ENCODE results near the gene SARS2.

The SARS2 gene

DNA sequence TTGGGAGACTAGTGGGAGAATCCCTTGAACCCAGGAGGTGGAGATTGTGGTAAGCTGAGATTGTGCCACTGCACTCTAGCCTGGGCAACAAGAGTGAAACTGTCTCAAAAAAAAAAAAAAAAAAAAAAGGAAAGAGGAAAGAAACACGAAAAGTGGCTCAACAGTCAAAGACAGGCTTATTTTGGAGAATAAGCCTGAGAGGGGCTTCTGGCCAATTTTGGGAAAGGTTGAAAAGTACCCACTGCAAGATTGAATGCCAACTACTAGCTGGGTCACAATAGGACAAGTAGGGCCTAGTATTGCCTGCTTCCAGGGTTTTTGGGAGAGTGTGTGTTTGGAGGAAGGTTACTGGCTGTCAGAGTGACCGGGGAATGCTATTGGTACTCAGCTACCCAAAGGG, 27.7 kb upstream of the SARS2 start:
- in situ Hi-C loops (cut with MboI; ENCODE audit: low sequenced_read_pairs, unreplicated experiment): no loop called here
- TF ChIP-seq, protein P1, sequence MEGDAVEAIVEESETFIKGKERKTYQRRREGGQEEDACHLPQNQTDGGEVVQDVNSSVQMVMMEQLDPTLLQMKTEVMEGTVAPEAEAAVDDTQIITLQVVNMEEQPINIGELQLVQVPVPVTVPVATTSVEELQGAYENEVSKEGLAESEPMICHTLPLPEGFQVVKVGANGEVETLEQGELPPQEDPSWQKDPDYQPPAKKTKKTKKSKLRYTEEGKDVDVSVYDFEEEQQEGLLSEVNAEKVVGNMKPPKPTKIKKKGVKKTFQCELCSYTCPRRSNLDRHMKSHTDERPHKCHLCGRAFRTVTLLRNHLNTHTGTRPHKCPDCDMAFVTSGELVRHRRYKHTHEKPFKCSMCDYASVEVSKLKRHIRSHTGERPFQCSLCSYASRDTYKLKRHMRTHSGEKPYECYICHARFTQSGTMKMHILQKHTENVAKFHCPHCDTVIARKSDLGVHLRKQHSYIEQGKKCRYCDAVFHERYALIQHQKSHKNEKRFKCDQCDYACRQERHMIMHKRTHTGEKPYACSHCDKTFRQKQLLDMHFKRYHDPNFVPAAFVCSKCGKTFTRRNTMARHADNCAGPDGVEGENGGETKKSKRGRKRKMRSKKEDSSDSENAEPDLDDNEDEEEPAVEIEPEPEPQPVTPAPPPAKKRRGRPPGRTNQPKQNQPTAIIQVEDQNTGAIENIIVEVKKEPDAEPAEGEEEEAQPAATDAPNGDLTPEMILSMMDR (IDR thresholded peaks at IDR 0.05; ENCODE audit: borderline replicate concordance, control extremely low read depth, extremely low read depth, insufficient read depth, missing control alignments): no peak
- no peak for DNase-seq (ENCODE audit: low spot score)

DNA sequence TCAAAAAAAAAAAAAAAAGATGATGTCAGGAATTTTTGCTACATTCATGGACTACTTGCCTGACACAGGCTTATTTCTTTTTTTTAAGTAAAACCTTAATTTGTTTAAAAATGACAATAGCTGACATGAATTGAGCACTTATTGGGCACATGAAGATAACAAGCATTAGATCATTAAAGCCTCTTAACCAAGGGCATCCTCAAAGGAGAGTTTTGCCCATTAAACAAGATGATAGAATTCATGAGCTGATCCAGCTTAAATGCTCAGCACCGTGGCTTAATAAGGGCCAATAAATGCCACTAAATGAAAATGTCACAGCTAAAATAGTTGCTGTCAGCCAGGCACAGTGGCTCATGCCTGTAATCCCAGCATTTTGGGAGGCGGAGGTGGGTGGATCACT, 25.7 kb upstream of the SARS2 start:
- TF ChIP-seq, protein P1 (IDR thresholded peaks at IDR 0.05; ENCODE audit: borderline replicate concordance, control extremely low read depth, extremely low read depth, insufficient read depth, missing control alignments): no peak
- DNase-seq (ENCODE audit: low spot score): no peak
- in situ Hi-C loops (cut with MboI; ENCODE audit: low sequenced_read_pairs, unreplicated experiment): no loop called here

DNA sequence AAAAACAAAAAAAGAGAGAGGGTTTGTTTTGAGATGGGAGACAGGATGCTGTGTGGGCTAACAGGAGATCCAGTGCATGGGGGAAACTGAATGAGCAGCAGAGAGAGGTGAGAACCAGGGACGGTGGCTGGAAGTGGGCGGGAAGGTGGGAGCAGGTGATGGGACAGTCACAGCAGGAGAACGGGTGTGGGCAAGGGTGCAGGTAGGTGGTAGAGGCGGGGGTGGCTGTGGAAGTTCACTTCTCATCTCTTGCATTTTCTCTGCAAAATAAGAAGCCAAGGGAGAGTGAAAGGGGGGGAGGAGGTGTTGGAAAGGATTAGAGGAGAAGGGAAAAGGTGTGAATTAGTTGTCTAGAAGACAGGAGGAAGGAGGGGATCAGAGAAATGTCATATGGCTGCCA, 23.1 kb upstream of the SARS2 start:
- TF ChIP-seq, protein P1 (IDR thresholded peaks at IDR 0.05; ENCODE audit: borderline replicate concordance, control extremely low read depth, extremely low read depth, insufficient read depth, missing control alignments): no peak
- in situ Hi-C loops (cut with MboI; ENCODE audit: low sequenced_read_pairs, unreplicated experiment): no loop called here
- DNase-seq (ENCODE audit: low spot score): no peak

DNA sequence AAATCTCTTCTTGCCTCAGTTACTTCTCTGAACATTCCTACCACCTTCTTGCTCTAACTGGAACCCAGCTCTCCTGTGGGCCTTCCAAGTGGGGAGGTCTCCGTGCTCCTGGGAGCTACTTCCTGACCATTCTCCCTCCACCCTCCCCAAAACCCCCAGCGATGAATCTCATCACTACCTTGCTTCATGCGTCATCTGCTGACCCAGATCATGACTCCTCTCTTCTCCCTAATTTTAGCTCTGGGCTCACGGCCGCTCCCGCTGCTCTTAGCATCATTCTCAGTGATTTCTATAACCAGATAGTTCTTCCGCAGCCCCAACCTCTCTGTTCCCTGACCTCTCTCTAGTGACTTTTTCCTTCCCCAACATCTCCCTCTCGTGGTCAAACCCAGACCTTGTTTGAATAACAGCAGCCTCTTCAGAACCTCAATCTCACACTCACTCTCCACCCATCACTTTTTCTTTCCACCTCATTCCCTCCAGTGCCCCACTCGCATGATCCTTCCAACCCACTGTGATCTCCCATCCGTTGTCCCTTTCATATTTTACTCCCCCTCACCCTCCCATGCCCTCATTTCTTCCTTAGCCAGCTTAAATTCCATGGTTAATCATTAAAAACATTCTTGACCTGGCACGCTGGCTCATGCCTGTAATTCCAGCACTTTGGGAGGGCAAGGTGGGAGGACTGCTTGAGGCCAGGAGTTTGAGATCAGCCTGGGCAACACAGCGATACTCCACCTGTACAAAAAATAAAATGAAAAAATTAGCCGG, 22.0 kb upstream of the SARS2 start:
- TF ChIP-seq, protein P1 (IDR thresholded peaks at IDR 0.05; ENCODE audit: borderline replicate concordance, control extremely low read depth, extremely low read depth, insufficient read depth, missing control alignments): peak; percentile 56
- in situ Hi-C loops (cut with MboI; ENCODE audit: low sequenced_read_pairs, unreplicated experiment): no loop called here
- DNase-seq (ENCODE audit: low spot score): peak; percentile 76

DNA sequence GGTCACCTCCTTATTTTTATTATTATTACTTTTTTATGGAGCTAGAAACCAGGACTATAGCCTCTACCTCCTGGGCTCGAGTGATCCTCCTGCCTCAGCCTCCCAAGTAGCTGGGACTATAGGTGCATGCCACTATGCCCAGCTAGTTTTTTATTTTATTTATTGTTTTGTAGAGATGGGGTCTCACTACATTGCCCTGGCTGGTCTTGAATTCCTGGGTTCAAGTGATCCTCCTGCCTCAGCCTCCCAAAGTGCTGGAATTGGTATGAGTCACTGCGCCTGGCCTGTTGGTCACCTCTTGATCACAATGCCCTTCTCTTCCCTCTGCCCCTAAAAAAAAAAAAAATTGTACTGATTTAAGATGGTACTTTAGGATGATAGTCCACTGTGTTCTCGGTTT, 20.6 kb upstream of the SARS2 start:
- in situ Hi-C loops (cut with MboI; ENCODE audit: low sequenced_read_pairs, unreplicated experiment): no loop called here
- TF ChIP-seq, protein P1 (IDR thresholded peaks at IDR 0.05; ENCODE audit: borderline replicate concordance, control extremely low read depth, extremely low read depth, insufficient read depth, missing control alignments): no peak
- no peak for DNase-seq (ENCODE audit: low spot score)

DNA sequence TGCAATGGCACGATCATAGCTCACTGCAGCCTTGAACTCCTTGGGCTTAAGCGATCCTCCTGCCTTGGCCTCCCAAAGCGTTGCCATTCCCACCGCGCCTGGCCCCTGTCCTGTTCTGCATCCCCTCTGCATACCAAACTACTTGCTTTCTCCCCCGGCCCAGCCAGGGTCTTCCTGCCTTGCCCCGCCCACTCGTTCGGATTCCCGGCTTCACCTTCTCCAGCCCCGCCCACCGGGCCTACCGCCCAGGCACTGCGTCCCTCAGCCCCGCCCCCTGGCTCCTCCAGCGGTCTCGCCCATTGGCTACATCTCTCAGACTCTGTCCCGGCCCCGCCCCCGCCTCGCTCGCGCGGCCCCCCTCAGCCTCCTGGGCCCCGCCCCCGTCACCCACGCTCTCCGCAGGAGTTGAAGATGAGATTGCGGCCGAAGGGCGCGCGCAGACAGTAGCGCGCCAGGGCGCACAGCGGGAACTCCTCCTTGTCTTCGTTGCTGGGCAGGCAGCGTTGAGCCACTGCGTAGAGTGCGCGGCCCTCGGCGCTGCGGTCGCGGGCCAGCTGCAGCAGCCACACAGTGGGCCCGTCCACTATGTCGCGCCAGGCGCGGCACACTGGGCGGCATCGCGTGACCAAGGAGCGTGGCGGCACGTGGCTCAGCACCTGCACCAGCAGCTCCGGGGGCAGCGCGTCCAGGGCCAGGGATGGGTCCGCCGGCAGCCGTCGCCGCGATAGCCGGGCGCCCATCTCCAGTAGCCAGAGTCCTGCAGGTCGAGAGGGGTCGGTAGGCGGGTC, 19.2 kb upstream of the SARS2 start:
- in situ Hi-C loops (cut with MboI; ENCODE audit: low sequenced_read_pairs, unreplicated experiment): no loop called here
- TF ChIP-seq, protein P1 (IDR thresholded peaks at IDR 0.05; ENCODE audit: borderline replicate concordance, control extremely low read depth, extremely low read depth, insufficient read depth, missing control alignments): no peak
- peak; percentile 93 for DNase-seq (ENCODE audit: low spot score)
